AG09309 (cell line): Measurements from ENCODE around the gene NBEAL2.

Source experiments
- DNase-seq: peaks from one replicate; pipeline ENCODE4 v3.0.0-alpha.2; 2010; ENCODE audit warnings: low read depth
- H3K4me3 ChIP-seq: 2 replicates; pipeline ENCODE4 v1.5.1; 2011; ENCODE audit warnings: mild to moderate bottlenecking, low read depth, low read length, moderate library complexity; ENCODE audit not compliant: control insufficient read depth
- CTCF ChIP-seq: IDR thresholded peaks from 2 replicates; pipeline ENCODE4 v1.5.1; 2011; ENCODE audit warnings: mild to moderate bottlenecking, low read depth, low read length, inconsistent platforms; ENCODE audit not compliant: insufficient read depth, control insufficient read depth; ENCODE audit errors: missing control alignments

Gene NBEAL2

GRCh38 chr3:47003461-47004368 is 24.2 kb downstream of the NBEAL2 start:
- no peak for DNase-seq
- no peak for TF ChIP-seq CTCF
- H3K4me3 ChIP-seq: no peak overlapping the region

- no peak for TF ChIP-seq CTCF
- DNase-seq: no peak
- H3K4me3 ChIP-seq: no peak overlapping the region
These were observed 25.1 kb downstream of the NBEAL2 start for GRCh38 chr3:47004369-47005211.

GRCh38 chr3:47005212-47006144 is 26.0 kb downstream of the NBEAL2 start:
- no peak for DNase-seq
- no peak for TF ChIP-seq CTCF
- no peak overlapping the region for H3K4me3 ChIP-seq

- no peak for DNase-seq
- TF ChIP-seq CTCF: no peak
- H3K4me3 ChIP-seq: no peak overlapping the region
These were observed 26.7 kb downstream of the NBEAL2 start for GRCh38 chr3:47006145-47006651.

GRCh38 chr3:47007001-47007400 is 27.5 kb downstream of the NBEAL2 start:
- no peak overlapping the region for H3K4me3 ChIP-seq
- no peak for DNase-seq
- TF ChIP-seq CTCF: no peak
